K562 (cell line): ENCODE results near the gene UBE2J2. TPM values are rescaled to one million over a fixed set of nuclear protein-coding genes. Genes with fewer than 3 reads are reported as not detected.
A peak's percentile ranks its signal among the peaks of the same experiment; 100 is the strongest.

ENCODE experiments used
- ATAC-seq: fragments of 200-7000 bp; cut with Tn5 transposase; 3 replicates; pipeline ENCODE4 v1.9.1; 2020; ENCODE audit warnings: moderate library complexity
- BruUV-seq: library from RNA; stranded (reverse); fragments of 400-500 nt; replicated peaks from 2 replicates; lab custom pipeline; 2021; lab: Mats Ljungman, UMichigan
- CTCF ChIA-PET: fragments of 300-600 bp; formaldehyde crosslinking; extraction: SDS; loops from one replicate; lab custom pipeline; 2021; ENCODE audit warnings: low intra/inter-chr PET ratio; lab: Yijun Ruan, JAX
- POLR2A ChIA-PET: fragments of 300-600, 350-650 bp; sonication (Branson Sonifier 250); formaldehyde crosslinking; extraction: SDS; loops from one replicate; lab custom pipeline; 2021; ENCODE audit warnings: antibody characterized with exemption, inconsistent platforms; lab: Yijun Ruan, JAX
- DNase-seq, 4 experiments: peaks; one replicate each; pipeline versions ENCODE4 v3.0.0 to v3.0.0-alpha.2; 2011 to 2018; ENCODE audit warnings: low spot score in 3 of 4, mixed read lengths in 3 of 4; ENCODE audit errors: extremely low read depth in 1 of 4
- FAIRE-seq: peaks from 2 replicates; lab custom pipeline; 2011; peaks lifted over from hg19 to GRCh38; lab: Jason Lieb, UNC
- H2AFZ ChIP-seq: 2 replicates; pipeline ENCODE4 v1.6.0; 2011; ENCODE audit warnings: low read depth, low read length, control low read depth, inconsistent platforms
- H3K27ac ChIP-seq: fragments of 200-600 bp; 3 replicates; pipeline ENCODE4 v1.8.0; 2011; ENCODE audit warnings: low read depth, mild to moderate bottlenecking, control low read depth, inconsistent platforms, low read length, moderate library complexity, mixed read lengths; ENCODE audit errors: extremely low read depth
- H3K27me3 ChIP-seq, 2 experiments: fragments of 300-600 bp in 1 of 2; 2 replicates in 1 of 2; 3 replicates in 1 of 2; pipeline versions ENCODE4 v1.6.0 to v1.8.0; 2011; ENCODE audit warnings: inconsistent platforms in 2 of 2, low read length in 2 of 2, mild to moderate bottlenecking in 1 of 2, mixed read lengths in 1 of 2, moderate library complexity in 1 of 2; ENCODE audit not compliant: control insufficient read depth in 2 of 2, insufficient read depth in 2 of 2
- H3K36me3 ChIP-seq: fragments of 300-600 bp; 3 replicates; pipeline ENCODE4 v1.8.0; 2011; ENCODE audit warnings: mild to moderate bottlenecking, low read length, inconsistent platforms; ENCODE audit not compliant: control insufficient read depth, insufficient read depth
- H3K4me1 ChIP-seq, 2 experiments: fragments of 200-600 bp in 1 of 2; replicated peaks in 1 of 2; 2 replicates in 1 of 2; 3 replicates in 1 of 2; pipeline versions ENCODE4 v1.5.1 to v1.8.0; 2011; ENCODE audit warnings: inconsistent platforms in 2 of 2, low read length in 2 of 2, mild to moderate bottlenecking in 1 of 2, mixed read lengths in 1 of 2, moderate library complexity in 1 of 2; ENCODE audit not compliant: control insufficient read depth in 2 of 2, insufficient read depth in 2 of 2
- H3K4me2 ChIP-seq: 2 replicates; pipeline ENCODE4 v1.6.1; 2011; ENCODE audit warnings: low read length, control low read depth, inconsistent platforms, mixed read lengths; ENCODE audit not compliant: insufficient read depth
- H3K4me3 ChIP-seq: fragments of 200-600 bp; sonication (generic), shearing (Covaris generic); 2 replicates; pipeline ENCODE4 v1.5.1; 2016; ENCODE audit warnings: control low read depth, inconsistent platforms
- H3K79me2 ChIP-seq: fragments of 200-600 bp; 3 replicates; pipeline ENCODE4 v1.8.0; 2011; ENCODE audit warnings: low read length, inconsistent platforms; ENCODE audit not compliant: control insufficient read depth, insufficient read depth
- H3K9ac ChIP-seq, 2 experiments: 2 replicates each; pipeline versions ENCODE4 v1.6.0 to v1.6.1; 2011; ENCODE audit warnings: low read depth in 2 of 2, low read length in 2 of 2, control low read depth in 1 of 2, inconsistent platforms in 1 of 2, mild to moderate bottlenecking in 1 of 2, mixed read lengths in 1 of 2; ENCODE audit not compliant: insufficient read depth in 1 of 2
- H3K9me1 ChIP-seq: one replicate; pipeline ENCODE4 v1.6.0; 2011; ENCODE audit warnings: inconsistent platforms, mild to moderate bottlenecking, low read length, moderate library complexity; ENCODE audit not compliant: control insufficient read depth, insufficient read depth
- H3K9me3 ChIP-seq: replicated peaks from 2 replicates; pipeline ENCODE4 v1.5.1; 2011; ENCODE audit warnings: low read depth, low read length, inconsistent platforms; ENCODE audit not compliant: control insufficient read depth, insufficient read depth
- H4K20me1 ChIP-seq: replicated peaks from 2 replicates; pipeline ENCODE4 v1.6.1; 2011; ENCODE audit warnings: low read length, inconsistent platforms, mixed read lengths; ENCODE audit not compliant: control insufficient read depth, insufficient read depth
- PBX2 ChIP-seq, 2 experiments: IDR thresholded peaks in 1 of 2; conservative IDR thresholded peaks in 1 of 2; 2 replicates each; pipeline ENCODE4 v1.6.1; 2016; ENCODE audit warnings: low read depth in 2 of 2, mild to moderate bottlenecking in 1 of 2, missing compliant biosample characterization in 1 of 2, missing genetic modification characterization in 1 of 2, moderate library complexity in 1 of 2
- POLR2AphosphoS5 ChIP-seq: IDR thresholded peaks from 2 replicates; pipeline ENCODE4 v1.6.1; 2011; ENCODE audit warnings: mild to moderate bottlenecking, low read depth, low read length, moderate library complexity; ENCODE audit not compliant: control insufficient read depth, insufficient read depth
- POLR2G ChIP-seq: fragments of 200-400 bp; formaldehyde crosslinking; IDR thresholded peaks from 2 replicates; pipeline ENCODE4 v1.6.1; 2017; ENCODE audit warnings: low read depth, mild to moderate bottlenecking, antibody characterized with exemption, low read length, moderate library complexity
- RBFOX2 ChIP-seq: fragments of 200-400 bp; formaldehyde crosslinking; IDR thresholded peaks from 2 replicates; pipeline ENCODE4 v1.6.1; 2017; ENCODE audit warnings: low read depth, mild to moderate bottlenecking, low read length, moderate library complexity
- RBM22 ChIP-seq: fragments of 200-400 bp; formaldehyde crosslinking; IDR thresholded peaks from 2 replicates; pipeline ENCODE4 v1.6.1; 2018; ENCODE audit warnings: low read length, low read depth; ENCODE audit not compliant: poor library complexity, severe bottlenecking
- SUPT5H ChIP-seq: fragments of 450-650 bp; IDR thresholded peaks from 2 replicates; pipeline ENCODE4 v1.6.1; 2016
- ZFP30 ChIP-seq: fragments of 250-450 bp; sonication (Bioruptor Pico); IDR thresholded peaks from 2 replicates; pipeline ENCODE4 v1.8.0; 2022; ENCODE audit warnings: moderate library complexity, mild to moderate bottlenecking, inconsistent platforms, borderline replicate concordance
- WGBS: fragments of 100-300 bp; shearing (Covaris generic); methylation state at CpG from one replicate; pipeline ENCODE4 v1.1.6; 2016; ENCODE audit warnings: low coverage, mixed read lengths; ENCODE audit not compliant: insufficient coverage; ENCODE audit errors: missing lambda C conversion rate; 5-methylcytosine and 5-hydroxymethylcytosine counted together
- in situ Hi-C: fragments of 300-500 bp; cut with MboI; formaldehyde crosslinking; loops from 4 replicates; pipeline ENCODE4 v1.15.0; 2018; ENCODE audit warnings: inconsistent platforms, mixed read lengths
- intact Hi-C: fragments of 100-400 bp; cut with micrococcal nuclease; formaldehyde crosslinking; loops from 2 replicates; pipeline ENCODE4 v1.14.2; 2022
- polyA plus RNA-seq, 8 experiments: library from polyadenylated mRNA; depleted of rRNA in 4 of 8; stranded (reverse) in 5 of 8; unstranded in 3 of 8; fragments of >200 nt; fragmentation: Nextera tagmentation in 2 of 8; fragmentation: Illumina TruSeq in 1 of 8; extraction: Ambion mirVana in 2 of 8; extraction: Trizol in 1 of 8; gene quantifications; 2 replicates each; pipeline versions ENCODE4 v1.2.1 to v1.2.3, GENCODE V29; 2011 to 2014; ENCODE audit warnings: inconsistent platforms in 1 of 8, missing spikeins in 1 of 8
- total RNA-seq, 7 experiments: library from RNA; depleted of rRNA in 6 of 7; stranded (reverse); fragments of >200 nt in 6 of 7; fragmentation: Illumina TruSeq in 2 of 7; extraction: Trizol in 2 of 7; gene quantifications; 2 replicates each; pipeline versions ENCODE4 v1.2.1 to v1.2.3, GENCODE V29; 2011 to 2021; ENCODE audit warnings: low replicate concordance in 1 of 7

The UBE2J2 gene
- total and polyA plus RNA-seq, 9 of the 15 experiments (the other 6 are each of a cell fraction or from before 2014, with no cell fraction given), result 0.93 to 112 (median 75.5) TPM

- Histone ChIP-seq H3K4me1 (peaks cover 24 to 88% of the 10 kb centered on the region in 2 experiments), H3K4me3 (no peak overlapping the region), H3K9me1 (no peaks in the 10 kb centered on the region), H3K79me2 (peaks cover 37% of the 10 kb centered on the region), H4K20me1 (peaks cover 11% of the 10 kb centered on the region), H3K9ac (peak overlapping the region in 1 of 2 experiments; percentile 3; a peak in 1 of 4 replicates), H2AFZ (no peak overlapping the region), H3K9me3 (no peaks in the 10 kb centered on the region), H3K27ac (no peak overlapping the region), H3K4me2 (no peak overlapping the region), H3K36me3 (peaks cover 86% of the 10 kb centered on the region), H3K27me3 (no peaks in the 10 kb centered on the region)
- intact Hi-C loops (no loop called here), in situ Hi-C loops (no loop called here)
- DNase-seq (no peak), FAIRE-seq (no peak), ATAC-seq (no peak)
- ChIA-PET POLR2A (interaction anchor here (0.6 to 2.4 kb wide), 6 partner anchors 9 to 128 kb away, joined by 3 to 9 read pairs (median 4); no protein-coding TSS in a partner anchor), CTCF (no interaction called here)
- TF ChIP-seq POLR2G, result peak; percentile 1; the same call in 1 of the 2 replicates
- 0 out of 2 replicates have a peak, but pooled peaks have one; percentile 3 for TF ChIP-seq POLR2AphosphoS5
- TF ChIP-seq RBM22, result peak; percentile 89
- no peak for TF ChIP-seq PBX2 (CRISPR knock-in tag; IDR thresholded peaks at IDR 0.05; ENCODE audit: low read depth)
- TF ChIP-seq PBX2 (tag; conservative IDR thresholded peaks at IDR 0.05; ENCODE audit: low read depth), result no peak
- TF ChIP-seq SUPT5H, result peak; percentile 8; the same call in 1 of the 2 replicates
- peak; percentile 27; the same call in 1 of the 2 replicates for TF ChIP-seq RBFOX2
- TF ChIP-seq ZFP30 (CRISPR knock-in tag), result no peak
- WGBS, result 93% methylated on average over 37 of the region's 37 CpGs
- no TSS peak for BruUV-seq
These were observed 40.0 kb upstream of the UBE2J2 start for GRCh38 chr1:1313500-1314236.
